Endothelial cell (in vitro differentiated cells): ENCODE measurements around the gene SCYL1. TPM values are rescaled to one million over a fixed set of nuclear protein-coding genes. Genes with fewer than 3 reads are reported as not detected.

Source experiments
- DNase-seq: peaks from one replicate; pipeline ENCODE4 v3.0.0; 2021; ENCODE audit warnings: low spot score
- H3K27ac Mint-ChIP-seq: one replicate; pipeline ENCODE4 v1.8.0; 2021; ENCODE audit warnings: mixed read lengths, inconsistent platforms; ENCODE audit not compliant: unreplicated experiment
- H3K27me3 Mint-ChIP-seq: one replicate; pipeline ENCODE4 v1.8.0; 2021; ENCODE audit warnings: mild to moderate bottlenecking, moderate library complexity, mixed read lengths, inconsistent platforms; ENCODE audit not compliant: unreplicated experiment
- H3K36me3 Mint-ChIP-seq: one replicate; pipeline ENCODE4 v1.8.0; 2021; ENCODE audit warnings: mild to moderate bottlenecking, low read depth, mixed read lengths, inconsistent platforms; ENCODE audit not compliant: unreplicated experiment
- H3K4me1 Mint-ChIP-seq: one replicate; pipeline ENCODE4 v1.8.0; 2021; ENCODE audit warnings: mild to moderate bottlenecking, mixed read lengths, inconsistent platforms; ENCODE audit not compliant: unreplicated experiment
- H3K4me3 Mint-ChIP-seq: one replicate; pipeline ENCODE4 v1.8.0; 2021; ENCODE audit warnings: mild to moderate bottlenecking, mixed read lengths, inconsistent platforms; ENCODE audit not compliant: unreplicated experiment
- H3K9me3 Mint-ChIP-seq: one replicate; pipeline ENCODE4 v1.8.0; 2021; ENCODE audit warnings: mixed read lengths, inconsistent platforms; ENCODE audit not compliant: unreplicated experiment
- CTCF ChIP-seq: fragments of 200-600 bp; sonication (generic); IDR thresholded peaks from one replicate; pipeline ENCODE4 v1.5.0; 2021; ENCODE audit warnings: antibody characterized with exemption; ENCODE audit not compliant: unreplicated experiment
- total RNA-seq: library from RNA; stranded (reverse); fragmentation: NEBNext Ultra II Directional; extraction: Animal tissue kit (Norgen Biotek cat#: 25700); gene quantifications from one replicate; pipeline ENCODE4 v1.2.1, GENCODE V29; 2021; ENCODE audit not compliant: unreplicated experiment

SCYL1 gene
- total RNA-seq, 1 donor from 2014 or later: 99.1 TPM

GRCh38 chr11:65542738-65543390 is 18.0 kb downstream of the SCYL1 start:
- Mint-ChIP-seq H3K4me1 (peaks cover 8% of the 10 kb centered on the region), H3K27me3 (peaks cover 26% of the 10 kb centered on the region), H3K27ac (peak overlapping the region; percentile 54), H3K9me3 (no peaks in the 10 kb centered on the region), H3K36me3 (peaks cover 9% of the 10 kb centered on the region), H3K4me3 (peak overlapping the region; percentile 65)
- DNase-seq: no peak
- TF ChIP-seq CTCF: no peak

- no peak for TF ChIP-seq CTCF
- peaks cover 30% of the 10 kb centered on the region for H3K27me3 Mint-ChIP-seq
- H3K27ac Mint-ChIP-seq: no peak overlapping the region
- H3K9me3 Mint-ChIP-seq: no peaks in the 10 kb centered on the region
- peak overlapping the region; percentile 8 for H3K4me3 Mint-ChIP-seq
- peaks cover 9% of the 10 kb centered on the region for H3K36me3 Mint-ChIP-seq
- DNase-seq: no peak
- peaks cover 21% of the 10 kb centered on the region for H3K4me1 Mint-ChIP-seq
These were observed 21.0 kb downstream of the SCYL1 start for GRCh38 chr11:65545853-65546216.

GRCh38 chr11:65546217-65546958 is 21.5 kb downstream of the SCYL1 start:
- H3K4me3 Mint-ChIP-seq: peak overlapping the region; percentile 8
- peaks cover 9% of the 10 kb centered on the region for H3K36me3 Mint-ChIP-seq
- peaks cover 30% of the 10 kb centered on the region for H3K27me3 Mint-ChIP-seq
- TF ChIP-seq CTCF: no peak
- peak; percentile 83 for DNase-seq
- H3K27ac Mint-ChIP-seq: no peak overlapping the region
- H3K4me1 Mint-ChIP-seq: peaks cover 20% of the 10 kb centered on the region
- no peaks in the 10 kb centered on the region for H3K9me3 Mint-ChIP-seq

- no peak for TF ChIP-seq CTCF
- Mint-ChIP-seq H3K4me3 (no peak overlapping the region), H3K36me3 (peaks cover 5% of the 10 kb centered on the region), H3K9me3 (no peaks in the 10 kb centered on the region), H3K27me3 (peaks cover 36% of the 10 kb centered on the region), H3K4me1 (peaks cover 29% of the 10 kb centered on the region), H3K27ac (no peak overlapping the region)
- no peak for DNase-seq
These were observed 22.7 kb downstream of the SCYL1 start for GRCh38 chr11:65547446-65548125.

- Mint-ChIP-seq H3K4me3 (no peak overlapping the region), H3K27me3 (peaks cover 32% of the 10 kb centered on the region), H3K9me3 (no peaks in the 10 kb centered on the region), H3K36me3 (peaks cover 5% of the 10 kb centered on the region), H3K4me1 (peaks cover 29% of the 10 kb centered on the region), H3K27ac (no peak overlapping the region)
- no peak for TF ChIP-seq CTCF
- no peak for DNase-seq
These were observed 23.5 kb downstream of the SCYL1 start for GRCh38 chr11:65548395-65548794.
